Stimulated activated CD4-positive, alpha-beta T cell treated with anti-CD3 and anti-CD28 coated beads, Interleukin-1b, Interleukin-23, amount 100 ng/mL, for 1 hour (primary cell): ENCODE data around the gene TSHR.
"Not testable (repeated sequence)": the region's sequence is repeated elsewhere in the genome, so short reads cannot be mapped to it uniquely, and the experiment has no call there.

Source experiments
- DNase-seq, 2 donors: peaks; one replicate each; pipeline ENCODE4 v3.0.0-alpha.2; 2020; ENCODE audit warnings: low read depth in 2 of 2

Gene TSHR

DNA sequence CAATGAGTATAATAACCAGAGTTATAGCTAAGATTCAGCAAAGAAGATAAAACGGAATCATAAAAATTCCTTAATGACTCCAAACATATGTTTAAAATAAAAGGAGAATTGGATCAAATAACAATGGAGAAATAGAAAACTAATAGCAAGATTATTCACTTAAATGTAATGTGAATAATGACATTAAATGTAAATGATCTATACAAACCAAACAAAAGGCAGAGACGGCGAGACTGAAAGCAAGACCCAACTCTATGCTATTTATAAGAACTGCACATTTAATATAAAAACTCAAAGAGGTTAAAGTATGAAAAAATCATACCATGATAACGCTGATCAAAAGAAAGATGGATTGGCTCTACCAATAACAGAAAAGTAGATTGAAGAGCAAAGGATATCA lies 3.9 kb upstream of the TSHR start:
- no peak for DNase-seq

DNA sequence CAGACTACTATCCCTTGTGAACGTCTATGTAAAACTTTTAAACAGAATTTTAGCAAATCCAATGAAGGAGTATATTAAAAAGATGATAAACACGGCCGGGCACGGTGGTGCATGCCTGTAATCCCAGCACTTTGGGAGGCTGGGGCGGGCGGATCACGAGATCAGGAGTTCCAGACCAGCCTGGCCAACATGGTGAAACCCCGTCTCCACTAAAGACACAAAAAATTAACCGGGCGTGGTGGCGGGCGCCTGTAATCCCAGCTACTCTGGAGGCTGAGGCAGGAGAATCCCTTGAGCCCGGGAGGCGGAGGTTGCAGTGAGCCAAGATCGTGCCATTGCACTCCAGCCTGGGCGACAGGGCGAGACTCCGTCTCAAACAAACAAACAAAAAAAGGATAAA lies 2.2 kb upstream of the TSHR start:
- not testable (repeated sequence) for DNase-seq

DNA sequence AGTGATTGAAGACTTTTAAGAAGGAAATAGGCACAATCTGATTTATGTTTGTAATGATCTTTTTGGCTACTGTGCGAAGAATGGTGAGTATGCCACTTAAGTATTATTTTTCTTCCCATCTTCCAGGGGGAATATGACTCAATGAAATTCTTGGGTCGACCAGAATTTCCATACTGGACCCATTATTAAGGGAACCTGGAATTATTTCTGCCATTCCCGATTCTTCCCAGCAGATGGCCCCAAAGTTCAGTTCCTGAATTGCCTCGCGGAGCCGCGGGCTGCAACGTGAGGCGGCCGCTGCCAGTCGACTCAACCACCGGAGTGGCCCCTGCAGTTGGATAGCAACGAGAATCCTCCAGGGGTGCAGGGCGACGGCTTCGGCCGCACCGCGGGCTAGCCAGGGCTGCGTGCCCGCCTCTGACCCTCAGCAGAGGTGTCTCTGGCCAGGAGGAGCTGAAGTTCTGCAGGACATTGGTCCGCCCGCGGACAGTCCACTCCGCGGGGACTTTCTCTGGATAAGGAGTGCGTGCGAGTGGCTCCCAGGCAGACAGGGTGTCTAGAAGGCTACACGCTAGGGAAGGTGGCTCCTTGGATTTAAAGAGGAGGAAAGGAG lies 628 bp upstream of the TSHR start:
- DNase-seq: peak; percentile 45 to 56

DNA sequence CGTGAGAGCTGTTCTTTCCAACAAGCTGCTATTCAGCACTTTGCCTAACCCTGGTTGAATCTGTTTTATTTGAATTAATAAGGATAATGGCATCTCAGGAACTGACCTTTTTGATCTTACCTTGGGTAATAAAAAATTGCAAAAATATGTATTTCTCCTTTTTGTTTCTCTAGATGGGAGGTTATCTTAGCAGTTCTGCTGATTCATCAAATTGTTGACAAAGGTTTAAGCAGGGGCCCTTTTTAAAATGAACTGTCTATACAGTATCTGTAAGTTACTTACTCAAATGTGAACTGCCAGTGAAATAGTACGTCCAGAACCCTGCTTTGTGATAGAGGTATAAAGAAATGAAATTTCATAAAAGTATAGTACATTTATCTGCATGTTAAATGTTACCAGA lies 681 bp downstream of the TSHR start:
- no peak for DNase-seq

DNA sequence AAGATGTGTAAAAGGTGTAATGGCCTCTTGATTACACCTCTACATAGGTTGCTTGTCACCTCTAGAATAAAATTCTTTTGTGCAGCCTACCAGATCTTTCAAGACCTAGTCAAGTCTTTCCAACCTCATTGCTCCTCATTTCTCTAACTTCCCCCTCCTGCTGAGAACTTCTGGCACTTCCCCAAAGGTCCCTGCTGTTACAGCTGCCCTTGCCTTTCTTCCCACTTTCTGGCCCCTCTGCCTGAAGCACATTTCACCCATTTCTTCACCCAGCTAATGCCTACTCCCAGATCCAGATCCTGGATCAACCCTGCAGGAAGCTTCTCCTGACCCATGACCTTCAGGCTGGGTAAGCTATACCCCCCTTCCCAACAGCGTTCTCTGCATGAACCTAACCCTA lies 1.5 kb downstream of the TSHR start:
- no peak for DNase-seq

DNA sequence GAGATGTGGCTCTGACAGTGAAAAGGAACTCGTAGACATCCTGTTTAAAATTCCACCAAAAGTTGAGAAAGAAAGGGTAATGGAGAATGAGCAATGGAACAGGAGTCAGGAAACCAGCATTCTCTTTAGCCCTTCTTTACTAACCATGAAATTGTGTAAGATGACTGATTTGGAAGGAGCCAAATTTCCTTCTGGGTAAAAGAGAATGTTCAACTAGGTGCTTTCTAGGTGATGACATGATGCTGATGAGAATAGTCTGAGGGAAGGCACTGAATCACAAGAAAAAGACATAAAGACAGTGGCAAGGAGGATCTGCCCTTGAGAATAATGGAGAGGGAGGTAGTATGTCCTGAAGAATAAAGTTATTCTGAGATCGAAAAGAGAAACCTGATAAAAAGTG lies 2.2 kb downstream of the TSHR start:
- no peak for DNase-seq

DNA sequence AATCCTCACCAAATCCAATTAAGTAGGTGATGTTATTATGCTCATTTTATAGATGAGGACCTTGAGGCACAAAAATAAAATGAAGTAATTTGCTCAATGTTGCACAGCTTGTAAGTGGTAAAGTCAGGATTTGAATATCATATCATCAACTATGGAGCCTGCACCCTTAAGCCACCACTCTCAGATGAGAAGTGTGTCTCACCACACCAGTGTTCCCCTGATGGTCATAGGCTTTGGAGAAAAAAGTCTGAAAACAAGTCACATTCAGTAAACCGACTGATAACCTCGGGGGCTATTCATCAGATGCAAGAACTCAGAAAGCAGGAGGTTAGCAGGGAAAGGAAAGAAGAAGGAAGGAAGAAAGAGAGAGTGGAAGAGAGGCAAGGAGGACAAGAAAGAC lies 2.8 kb downstream of the TSHR start:
- DNase-seq: no peak

DNA sequence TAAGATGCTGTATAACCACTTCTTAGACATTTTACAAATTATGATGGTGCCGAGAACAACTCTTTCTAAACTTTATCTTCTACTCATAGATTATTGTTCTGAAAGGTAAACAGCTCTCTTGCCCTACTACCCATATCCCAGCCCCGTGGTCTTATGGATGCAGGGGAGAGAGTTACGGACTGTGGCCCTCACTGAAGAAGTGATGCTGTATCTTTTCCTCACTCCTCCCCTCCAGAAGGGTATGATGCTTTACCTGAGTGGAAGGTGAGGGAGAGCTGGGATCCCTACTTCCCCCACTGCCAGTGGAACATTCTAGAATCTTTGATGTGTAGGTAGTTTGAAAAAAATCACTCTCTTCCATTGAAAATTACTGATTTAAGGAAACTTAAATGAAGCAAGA lies 3.5 kb downstream of the TSHR start:
- no peak for DNase-seq

DNA sequence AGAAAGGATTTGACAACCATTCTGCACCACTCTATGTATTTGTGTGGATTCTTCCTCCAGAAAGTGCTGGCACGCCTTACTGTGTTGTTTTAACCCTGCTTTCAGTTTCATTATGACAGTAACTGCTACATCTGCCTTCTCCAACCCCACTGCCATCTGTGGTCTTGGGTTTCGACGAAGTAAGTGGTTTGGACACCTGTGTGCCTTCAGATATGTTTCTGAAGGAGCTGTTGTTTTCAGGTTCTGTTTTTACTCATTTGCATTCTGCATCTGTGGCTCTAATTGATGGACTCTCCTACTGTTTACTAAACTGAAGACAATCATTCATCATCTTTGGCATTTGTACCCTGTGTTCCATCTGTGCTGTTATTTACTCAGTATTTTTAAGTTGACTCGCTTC lies 4.1 kb downstream of the TSHR start:
- no peak for DNase-seq

DNA sequence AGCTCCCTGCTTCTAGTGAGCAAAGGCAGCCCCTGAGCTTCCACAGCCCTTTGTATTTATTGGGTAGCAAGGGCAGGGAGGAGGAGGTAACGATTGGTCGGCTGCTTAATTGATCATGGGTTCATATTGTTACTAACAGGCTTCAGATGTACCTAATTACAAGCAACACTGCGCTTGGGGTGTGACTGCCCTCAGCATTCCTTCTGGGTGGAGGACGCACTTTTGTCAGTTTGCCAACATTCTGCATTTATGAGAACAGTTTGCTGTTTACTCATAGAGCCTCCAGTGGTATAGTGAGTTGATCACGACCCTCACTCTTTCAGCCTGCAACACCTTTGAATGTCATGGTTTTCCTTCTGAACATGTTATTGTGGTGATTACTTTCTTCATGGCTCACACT lies 9.6 kb downstream of the TSHR start:
- DNase-seq: no peak

DNA sequence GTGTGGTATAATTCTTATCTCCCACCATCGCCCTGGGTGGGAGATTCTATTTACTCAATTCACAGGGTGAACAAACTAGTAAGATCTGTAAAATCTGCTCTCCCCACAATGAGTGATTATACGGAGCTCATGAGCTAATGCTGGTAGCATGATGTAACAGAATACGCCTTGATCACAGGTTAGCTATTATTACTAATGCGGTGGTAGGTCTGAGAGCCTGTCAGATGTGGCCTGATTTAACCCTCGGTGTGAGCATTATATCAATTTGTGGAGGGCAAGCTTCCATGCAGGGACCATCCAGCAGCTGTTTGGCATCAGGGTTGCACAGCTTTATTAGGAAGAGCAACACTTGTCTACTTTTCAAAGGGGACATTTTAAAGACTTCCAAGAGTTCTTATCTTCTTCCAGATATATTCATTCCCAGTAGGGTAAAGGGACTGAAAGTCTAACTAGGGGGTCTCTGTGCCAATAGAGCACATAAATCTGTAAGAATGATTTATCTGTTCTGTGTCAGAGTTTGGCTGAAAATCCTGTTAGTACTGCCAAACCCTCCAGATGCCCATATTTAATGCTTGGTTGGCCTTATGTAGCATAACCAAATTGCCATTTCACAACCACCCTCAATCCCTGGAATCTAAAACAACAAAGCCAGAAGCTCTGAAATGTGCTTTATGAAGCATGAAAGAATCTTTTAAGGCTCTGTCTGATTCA lies 18.7 kb downstream of the TSHR start:
- no peak for DNase-seq

DNA sequence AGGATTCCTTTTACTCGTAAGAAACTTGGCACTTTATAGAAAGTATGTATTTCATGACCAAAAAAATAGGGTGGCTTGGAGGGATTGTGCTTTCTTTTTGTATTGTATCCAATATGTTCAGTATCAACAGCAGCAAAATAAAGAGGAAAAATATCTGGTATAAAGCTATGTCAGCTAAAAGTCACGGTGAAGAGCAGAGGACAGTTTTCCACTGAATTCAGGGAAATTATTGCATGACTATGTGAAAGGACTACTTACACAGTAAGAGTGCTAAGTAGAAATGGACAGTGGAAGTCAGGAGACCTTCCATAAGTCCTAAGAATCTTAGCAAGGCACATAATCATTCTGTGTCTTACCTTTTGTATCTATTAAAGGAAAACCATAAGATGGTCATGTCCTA lies 19.3 kb downstream of the TSHR start:
- DNase-seq: no peak

DNA sequence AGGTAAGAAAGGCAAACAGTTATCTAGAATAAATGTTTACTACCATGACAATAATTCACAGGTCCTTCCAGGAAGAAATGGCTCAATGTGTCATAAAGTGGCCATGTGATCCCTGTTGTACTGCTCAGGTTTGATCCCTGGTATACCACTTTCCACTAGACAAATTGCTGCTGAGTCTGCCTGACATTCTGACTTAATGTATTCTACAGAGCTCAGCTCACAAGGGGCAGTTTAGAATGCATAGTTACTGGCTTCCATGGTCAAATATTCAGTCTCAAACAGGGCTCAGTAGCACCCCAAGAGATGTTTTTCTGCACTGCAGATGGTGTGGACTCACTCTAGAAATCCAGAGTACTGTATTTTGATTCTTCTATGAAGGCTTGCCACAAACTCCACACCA lies 21.8 kb downstream of the TSHR start:
- no peak for DNase-seq

DNA sequence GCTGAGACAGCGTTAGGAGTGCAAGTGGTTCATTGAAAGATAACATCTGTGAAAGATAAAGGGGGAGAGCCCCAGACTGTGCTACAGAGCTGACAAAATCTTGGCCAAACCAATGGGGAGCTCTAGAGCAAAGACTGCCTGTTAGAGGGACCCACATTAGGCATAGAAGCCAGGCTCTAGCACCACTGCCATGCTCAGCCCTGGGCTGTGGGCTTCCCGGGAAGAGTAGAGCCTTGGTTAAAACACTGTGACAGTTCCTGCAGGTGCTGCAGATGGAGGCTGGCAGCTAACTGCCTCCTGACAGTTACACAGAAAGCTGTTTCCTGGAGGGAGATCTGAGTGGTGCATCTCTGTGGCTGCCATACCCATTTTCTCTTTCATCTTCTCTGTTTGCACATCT lies 23.0 kb downstream of the TSHR start:
- DNase-seq: no peak

DNA sequence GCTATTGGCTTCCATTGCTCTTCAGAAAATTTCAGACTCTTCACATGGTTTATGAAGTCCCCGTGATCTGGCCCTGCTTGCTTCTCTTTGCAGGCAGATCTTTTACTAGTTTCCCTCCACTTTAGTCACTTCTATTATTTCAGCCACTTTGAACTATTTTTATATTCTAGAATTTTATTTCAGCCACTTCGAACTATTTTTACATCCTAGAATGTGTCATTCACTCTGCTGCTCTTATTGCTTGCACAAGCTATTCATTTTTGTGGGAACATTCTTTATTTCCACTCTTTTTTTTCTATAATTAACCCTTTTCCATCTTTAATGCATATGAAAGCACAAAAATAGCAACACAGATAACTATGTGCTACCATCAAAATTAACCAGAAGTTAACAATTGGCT lies 24.5 kb downstream of the TSHR start:
- no peak for DNase-seq

DNA sequence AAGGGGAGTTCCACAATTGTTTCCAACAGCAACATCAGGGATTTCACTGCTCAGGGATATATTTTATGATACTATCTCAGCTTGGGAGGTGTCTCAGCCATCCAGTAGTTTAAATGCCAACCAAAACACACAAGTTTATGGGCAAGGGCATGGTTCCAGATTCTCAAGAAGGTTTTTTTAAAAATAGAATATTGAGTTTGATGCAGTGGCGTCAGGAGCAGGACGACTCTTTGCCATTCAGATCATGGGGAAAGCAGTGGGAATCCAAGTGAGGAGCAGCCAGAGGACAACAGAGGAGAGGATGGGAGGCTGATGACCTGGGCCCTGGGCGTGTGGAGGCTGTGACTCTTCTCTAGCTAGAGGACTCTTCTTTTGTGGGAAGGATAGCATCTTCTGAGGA lies 25.7 kb downstream of the TSHR start:
- DNase-seq: no peak

DNA sequence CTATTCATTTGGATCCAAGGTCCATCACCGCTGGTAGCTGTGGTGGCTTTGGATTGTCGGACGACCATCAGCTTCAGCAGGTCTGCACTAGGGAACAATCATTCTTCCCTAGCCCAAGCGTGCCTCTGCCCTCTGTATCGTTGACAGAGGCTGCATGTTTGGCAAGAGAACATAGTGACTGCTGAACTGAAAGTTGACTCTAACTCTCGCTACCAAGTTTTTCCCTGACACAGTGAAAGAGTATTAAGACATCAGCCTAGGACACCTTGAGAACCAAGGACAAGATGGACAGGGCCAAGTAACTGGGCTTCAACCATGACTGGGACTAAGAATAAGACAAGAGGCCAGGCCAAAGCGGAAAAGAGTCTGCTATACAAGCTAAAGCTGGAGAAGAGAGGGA lies 26.3 kb downstream of the TSHR start:
- no peak for DNase-seq

DNA sequence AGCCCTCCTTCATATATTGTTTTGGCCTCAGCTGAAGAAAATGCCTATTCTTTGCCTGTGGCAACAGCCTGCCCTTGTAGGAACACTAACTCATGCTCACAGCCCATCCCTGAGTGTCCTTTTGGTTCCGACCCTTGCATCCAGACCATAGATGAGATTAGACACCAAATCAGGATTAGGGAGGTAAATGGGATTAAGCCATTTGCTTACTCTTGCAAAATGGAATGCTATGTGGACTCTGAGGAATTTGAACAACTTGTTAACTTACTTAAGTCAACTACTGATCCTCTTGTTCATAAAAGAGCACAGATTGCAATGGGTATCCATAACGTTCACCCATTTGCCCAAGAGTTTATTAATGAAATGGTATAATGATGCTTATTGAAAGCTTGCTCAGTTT lies 27.3 kb downstream of the TSHR start:
- DNase-seq: no peak

DNA sequence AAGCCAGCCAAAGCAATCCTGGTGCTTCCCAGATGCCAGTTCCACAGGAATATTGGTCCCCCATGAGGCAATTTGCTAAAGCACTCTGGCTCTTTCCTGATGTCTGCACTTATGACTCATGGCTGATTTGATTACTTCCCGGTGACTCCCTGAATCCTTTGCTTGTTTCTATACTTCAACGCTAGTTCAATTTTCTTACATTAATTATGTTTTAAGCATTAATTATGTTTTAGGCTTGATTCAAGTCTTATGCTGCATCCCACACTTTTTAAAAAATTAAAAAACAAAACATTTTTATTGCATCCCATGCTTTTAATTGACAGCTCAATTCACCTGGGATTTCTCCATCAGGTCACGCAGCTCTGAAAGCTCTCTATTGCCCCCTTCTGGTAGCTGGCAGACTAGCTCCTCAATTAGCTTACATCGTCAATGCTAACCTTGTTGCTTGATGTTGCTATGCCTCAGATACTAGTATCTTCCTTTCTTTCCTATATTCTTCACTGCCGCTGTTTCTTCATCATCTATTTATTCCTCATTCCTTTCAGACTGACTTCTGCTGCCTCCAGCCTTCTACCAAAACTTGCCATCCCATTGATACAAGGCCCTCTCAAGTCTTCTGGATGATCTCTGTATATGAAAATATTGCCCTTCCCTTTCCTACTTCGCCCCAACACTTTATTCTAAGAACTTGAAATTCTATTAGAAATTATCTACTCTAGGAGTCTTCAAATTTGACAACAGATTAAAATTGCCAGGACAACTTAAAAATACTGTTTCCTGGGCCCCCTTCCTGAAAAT lies 32.0 kb downstream of the TSHR start:
- peak; percentile 27 to 32 for DNase-seq

DNA sequence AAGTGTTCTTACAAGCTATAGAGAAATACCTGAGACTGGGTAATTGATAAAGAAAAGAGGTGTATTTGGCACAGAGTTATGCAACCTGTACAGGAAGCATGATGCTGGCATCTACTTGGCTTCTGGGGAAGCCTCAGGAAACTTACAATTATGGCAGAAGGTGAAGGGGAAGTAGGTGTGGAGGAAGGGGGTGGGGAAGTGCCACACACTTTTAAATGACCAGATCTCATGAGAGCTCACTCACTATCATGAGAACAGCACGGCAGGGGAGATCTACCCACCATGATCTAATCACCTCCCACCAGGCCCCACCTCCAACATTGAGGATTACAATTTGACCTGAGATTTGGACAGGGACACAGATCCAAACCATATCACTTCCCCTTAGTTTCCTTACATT lies 32.8 kb downstream of the TSHR start:
- no peak for DNase-seq

DNA sequence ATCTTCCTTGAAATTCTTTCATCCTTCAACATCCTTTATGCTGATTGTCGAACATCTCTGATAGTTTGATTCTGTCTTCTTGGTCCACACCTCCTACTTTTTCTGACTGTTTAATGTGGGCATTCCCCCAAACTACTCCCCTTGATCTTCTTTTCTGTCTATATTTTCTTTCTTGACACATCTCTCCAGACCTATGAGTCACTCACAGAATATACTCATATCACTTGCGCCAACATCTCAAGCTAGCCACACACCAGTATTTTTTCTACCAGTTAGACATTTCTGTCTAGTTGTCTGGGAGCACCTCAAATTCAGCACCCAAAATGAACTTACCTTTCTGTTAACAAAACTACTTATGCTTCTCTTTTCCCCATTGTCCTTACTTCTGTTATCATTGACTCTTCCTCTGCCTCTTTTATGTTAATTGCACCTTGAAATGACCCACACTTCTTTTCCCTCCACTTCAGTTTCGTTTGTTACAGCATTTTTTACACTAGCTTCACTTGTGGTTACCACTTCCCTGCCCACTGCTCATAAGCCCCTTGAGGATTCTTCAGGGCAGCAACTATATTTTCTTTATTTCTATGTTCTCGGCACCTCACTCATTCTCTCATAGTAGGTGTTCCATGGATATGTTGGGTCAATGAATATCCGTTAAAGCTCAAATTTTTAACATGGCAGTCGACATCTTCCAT lies 33.5 kb downstream of the TSHR start:
- no peak for DNase-seq

DNA sequence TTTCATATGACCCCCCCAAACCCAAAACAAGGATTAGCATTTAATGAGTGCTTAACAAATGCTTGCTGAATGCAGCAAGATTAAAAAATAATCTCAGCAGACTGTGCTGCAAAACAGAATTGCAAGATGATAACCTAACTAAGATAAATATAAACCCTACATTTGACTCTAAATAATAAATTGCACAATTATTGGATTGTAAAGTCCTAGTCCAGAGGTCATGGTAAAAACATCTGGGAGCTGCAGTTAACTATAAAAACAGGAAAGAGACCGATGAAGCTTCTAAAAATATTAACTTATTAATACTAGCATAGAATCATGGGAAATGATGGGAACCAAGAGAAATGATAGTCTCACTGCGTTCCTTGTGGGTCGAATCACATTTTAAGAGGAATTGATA lies 37.2 kb downstream of the TSHR start:
- no peak for DNase-seq
